Nephron progenitor cell (in vitro differentiated cells): ENCODE results near the gene G6PC2.

Experiments used
- DNase-seq: peaks from one replicate; pipeline ENCODE4 v3.0.0; 2021
- H3K27ac Mint-ChIP-seq: 2 replicates; pipeline ENCODE4 v1.8.0; 2021; ENCODE audit warnings: mild to moderate bottlenecking, moderate library complexity, mixed read lengths
- H3K27me3 Mint-ChIP-seq: 2 replicates; pipeline ENCODE4 v1.8.0; 2021; ENCODE audit warnings: mild to moderate bottlenecking, low read depth, mixed read lengths; ENCODE audit not compliant: poor library complexity
- H3K36me3 Mint-ChIP-seq: 2 replicates; pipeline ENCODE4 v1.8.0; 2021; ENCODE audit warnings: low read depth, mixed read lengths
- H3K4me1 Mint-ChIP-seq: 2 replicates; pipeline ENCODE4 v1.8.0; 2021; ENCODE audit warnings: mixed read lengths
- H3K4me3 Mint-ChIP-seq: 2 replicates; pipeline ENCODE4 v1.8.0; 2021; ENCODE audit warnings: mild to moderate bottlenecking, moderate library complexity, mixed read lengths
- H3K9me3 Mint-ChIP-seq: 2 replicates; pipeline ENCODE4 v1.8.0; 2021; ENCODE audit warnings: mild to moderate bottlenecking, moderate library complexity, mixed read lengths
- TF ChIP-seq, protein P1 (sequence below): fragments of 200-600 bp; sonication (generic); IDR thresholded peaks from 2 replicates; pipeline ENCODE4 v1.5.0; 2021; ENCODE audit warnings: antibody characterized with exemption

G6PC2 gene

DNA sequence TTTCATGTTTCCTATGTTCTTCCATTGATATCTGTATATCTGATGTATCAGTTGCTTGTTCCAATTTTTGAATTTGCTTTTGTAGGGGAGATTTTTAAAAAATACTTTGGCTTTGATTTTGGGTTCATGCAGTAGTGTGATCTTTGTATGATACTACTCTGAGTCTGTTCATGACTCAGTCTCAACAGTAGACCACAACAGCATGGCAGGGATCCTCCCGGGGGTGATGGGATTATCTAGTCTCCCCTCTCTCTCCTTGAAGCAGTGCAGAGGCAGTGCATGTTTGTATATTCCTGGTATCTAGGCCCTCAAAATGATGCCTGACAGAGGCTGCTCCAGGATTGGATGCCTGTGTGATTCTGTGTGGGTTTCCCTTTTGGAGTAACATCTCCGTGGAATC lies 55.3 kb downstream of the G6PC2 start:
- no peak overlapping the region for H3K4me3 Mint-ChIP-seq
- peaks cover 41% of the 10 kb centered on the region for H3K9me3 Mint-ChIP-seq
- no peaks in the 10 kb centered on the region for H3K4me1 Mint-ChIP-seq
- TF ChIP-seq, protein P1, sequence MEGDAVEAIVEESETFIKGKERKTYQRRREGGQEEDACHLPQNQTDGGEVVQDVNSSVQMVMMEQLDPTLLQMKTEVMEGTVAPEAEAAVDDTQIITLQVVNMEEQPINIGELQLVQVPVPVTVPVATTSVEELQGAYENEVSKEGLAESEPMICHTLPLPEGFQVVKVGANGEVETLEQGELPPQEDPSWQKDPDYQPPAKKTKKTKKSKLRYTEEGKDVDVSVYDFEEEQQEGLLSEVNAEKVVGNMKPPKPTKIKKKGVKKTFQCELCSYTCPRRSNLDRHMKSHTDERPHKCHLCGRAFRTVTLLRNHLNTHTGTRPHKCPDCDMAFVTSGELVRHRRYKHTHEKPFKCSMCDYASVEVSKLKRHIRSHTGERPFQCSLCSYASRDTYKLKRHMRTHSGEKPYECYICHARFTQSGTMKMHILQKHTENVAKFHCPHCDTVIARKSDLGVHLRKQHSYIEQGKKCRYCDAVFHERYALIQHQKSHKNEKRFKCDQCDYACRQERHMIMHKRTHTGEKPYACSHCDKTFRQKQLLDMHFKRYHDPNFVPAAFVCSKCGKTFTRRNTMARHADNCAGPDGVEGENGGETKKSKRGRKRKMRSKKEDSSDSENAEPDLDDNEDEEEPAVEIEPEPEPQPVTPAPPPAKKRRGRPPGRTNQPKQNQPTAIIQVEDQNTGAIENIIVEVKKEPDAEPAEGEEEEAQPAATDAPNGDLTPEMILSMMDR: no peak
- no peak overlapping the region for H3K27ac Mint-ChIP-seq
- H3K36me3 Mint-ChIP-seq: peaks cover 28% of the 10 kb centered on the region
- no peaks in the 10 kb centered on the region for H3K27me3 Mint-ChIP-seq
- DNase-seq: no peak
